HG03025 (cell line): ENCODE results near the gene PLA2G1B.
"Not testable (repeated sequence)": the region's sequence is repeated elsewhere in the genome, so short reads cannot be mapped to it uniquely, and the experiment has no call there.

Source experiments
- ATAC-seq: cut with Tn5 transposase; IDR thresholded peaks from one replicate; pipeline ENCODE4 v1.9.1; 2021; ENCODE audit warnings: mild to moderate bottlenecking, moderate library complexity; ENCODE audit not compliant: unreplicated experiment, low FRiP score

The PLA2G1B gene

DNA sequence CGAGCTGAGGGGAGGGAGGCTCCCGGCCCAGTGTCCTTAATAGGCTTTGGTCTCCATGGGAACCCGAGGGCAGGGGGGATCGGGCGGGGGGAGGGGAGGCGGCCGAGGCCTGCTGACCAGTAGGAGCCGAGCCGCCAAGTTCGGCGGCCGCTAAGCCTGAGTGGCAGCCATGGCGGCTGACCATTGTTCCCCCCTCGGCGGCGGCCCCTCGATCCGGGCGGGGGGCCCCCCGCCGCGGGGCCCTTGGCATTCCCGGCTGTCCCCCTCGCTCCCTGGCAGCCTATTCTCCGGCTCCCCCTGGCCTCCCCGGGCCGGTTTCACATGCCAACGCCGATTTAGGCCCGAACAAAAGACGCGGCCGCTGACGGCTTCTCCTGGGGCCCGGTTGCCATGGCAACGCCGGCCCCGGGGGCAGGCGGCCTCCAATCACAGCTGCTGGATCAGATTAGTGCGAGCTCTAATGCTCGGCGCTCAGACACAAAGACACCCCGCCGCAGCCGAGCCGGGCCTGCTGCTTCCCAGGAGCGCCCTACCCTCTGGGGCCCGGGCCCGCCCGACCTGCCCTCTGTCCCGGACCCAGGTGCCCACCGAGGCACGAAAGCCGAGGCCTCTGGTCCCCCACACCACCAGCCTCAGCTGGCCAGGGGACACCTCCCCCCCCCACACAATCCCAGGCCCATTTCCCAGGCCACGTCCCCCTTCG is 34.1 kb upstream of the PLA2G1B start:
- ATAC-seq = no peak

DNA sequence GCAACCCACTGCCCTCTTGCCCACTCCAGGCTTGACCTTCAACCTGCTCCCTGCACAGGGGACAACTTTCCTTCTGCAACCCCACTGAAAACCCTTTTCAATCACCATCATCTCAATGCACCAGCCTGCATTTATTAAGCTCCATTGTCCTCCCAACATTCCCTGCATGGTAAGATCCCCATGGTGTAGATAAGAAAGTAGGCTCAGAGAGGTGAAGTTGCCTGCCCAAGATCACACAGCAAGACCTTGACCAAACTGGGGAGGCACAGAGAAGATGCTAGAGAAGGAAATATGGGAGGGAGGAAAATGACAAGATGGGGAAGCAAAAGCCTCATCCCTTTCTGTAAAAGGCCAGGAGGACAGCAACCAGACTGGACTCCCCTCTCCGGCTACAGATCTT is 31.5 kb upstream of the PLA2G1B start:
- no peak for ATAC-seq

DNA sequence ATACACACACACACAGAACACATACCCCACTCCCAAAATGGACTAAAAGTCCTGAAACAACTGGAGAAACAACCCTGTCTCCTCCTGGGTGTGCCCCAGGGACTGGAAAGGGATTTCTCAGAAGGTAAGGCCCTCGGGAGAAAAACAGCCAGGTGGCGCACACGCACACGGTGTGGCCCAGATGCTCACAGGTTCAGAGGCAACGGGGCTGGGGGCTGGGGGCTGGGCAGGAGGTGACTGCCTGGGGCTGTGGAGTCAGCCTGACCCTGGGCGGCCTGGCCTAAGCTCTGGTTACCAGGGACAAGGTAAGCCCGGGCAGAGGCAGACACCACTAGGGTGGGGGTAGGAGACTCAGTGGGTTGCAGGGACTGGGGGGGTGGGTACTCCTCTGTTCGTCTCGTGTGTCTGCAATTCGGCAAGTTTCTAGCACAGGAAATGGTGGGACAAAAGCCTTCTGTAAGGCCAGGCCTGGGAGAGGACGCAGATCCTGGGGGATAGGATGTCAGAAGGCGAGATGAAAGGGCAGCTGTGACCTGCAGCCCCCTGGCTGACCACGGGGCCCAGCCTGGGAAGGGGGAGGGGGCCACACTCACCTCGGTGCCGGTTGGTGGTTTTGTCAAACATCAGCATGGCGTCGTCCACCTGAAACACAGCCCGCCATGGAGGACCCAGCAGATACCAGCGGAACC is 31.0 kb upstream of the PLA2G1B start:
- no peak for ATAC-seq

DNA sequence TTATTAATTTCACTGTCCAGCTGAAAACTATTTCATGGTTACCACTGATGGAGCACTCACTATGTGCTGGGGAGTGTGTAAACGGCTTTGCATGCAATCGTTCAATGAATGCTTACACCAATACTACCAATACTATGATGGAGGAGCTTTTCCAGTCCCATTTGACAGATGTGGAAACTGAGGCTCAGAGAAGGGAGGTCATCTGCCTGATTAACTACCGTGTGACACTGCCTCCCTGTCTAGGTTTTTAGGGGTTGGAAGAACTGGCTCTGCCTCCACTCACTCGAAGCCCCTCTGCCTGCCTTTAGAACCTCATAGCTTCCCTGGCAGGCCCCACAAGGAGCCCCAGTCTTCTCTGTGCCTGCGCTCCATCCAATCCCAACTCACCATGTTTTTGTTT is 29.5 kb upstream of the PLA2G1B start:
- no peak for ATAC-seq

DNA sequence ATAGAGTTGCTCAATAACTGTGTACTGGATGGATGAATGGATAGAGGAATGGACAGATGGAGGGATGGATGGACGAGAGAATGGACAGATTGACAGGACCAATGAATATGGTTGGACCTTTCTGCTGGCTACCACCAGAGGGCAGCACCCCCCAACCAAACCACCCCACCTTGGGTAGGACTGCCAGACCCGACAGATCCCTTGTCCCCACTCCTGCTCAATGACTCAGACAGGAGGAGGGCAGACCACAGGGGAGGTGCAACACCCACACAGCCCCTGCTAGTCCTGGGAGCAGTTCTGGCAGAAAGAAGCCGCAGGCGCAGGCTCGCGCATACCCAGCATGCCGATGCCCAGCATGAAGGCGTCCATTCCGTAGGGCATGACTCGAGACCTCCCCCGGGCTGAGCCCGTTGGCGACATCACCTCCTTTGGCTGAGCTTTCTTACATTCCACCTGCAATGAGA is 29.0 kb upstream of the PLA2G1B start:
- no peak for ATAC-seq

DNA sequence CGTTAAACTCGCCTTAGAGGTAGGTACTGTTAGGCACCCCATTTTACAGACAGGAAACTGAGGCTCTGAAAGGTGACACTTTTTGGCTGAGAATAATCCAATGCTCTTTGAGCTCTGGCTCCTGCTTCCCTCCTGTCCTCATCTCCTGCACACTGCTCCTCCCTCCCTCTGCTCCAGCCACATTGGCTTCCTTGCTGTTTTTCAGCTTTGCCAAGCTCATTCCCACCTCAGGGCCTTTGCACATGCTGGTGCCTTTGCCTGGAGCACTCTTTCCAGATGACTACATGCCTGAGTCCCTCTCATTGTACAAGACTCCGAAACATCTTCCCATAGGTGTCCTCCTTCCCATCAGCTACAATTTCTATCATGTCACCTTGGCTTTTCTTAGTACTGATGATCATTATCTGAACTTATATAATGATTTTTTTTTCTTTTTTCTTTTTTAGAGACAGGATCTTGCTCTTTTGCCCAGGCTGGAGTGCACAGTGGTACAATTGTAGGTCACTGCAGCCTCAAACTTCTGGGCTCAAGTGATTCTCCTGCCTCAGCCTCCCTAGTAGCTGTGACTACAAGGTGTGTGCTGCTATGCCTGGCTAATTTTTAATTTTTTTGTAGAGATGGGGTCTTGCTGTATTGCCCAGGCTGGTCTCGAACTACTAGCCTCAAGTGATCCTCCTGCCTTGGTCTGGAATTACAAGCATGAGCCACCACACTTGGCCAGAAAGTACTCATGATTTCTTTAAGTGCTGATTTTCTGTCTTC is 26.2 kb upstream of the PLA2G1B start:
- no peak for ATAC-seq

DNA sequence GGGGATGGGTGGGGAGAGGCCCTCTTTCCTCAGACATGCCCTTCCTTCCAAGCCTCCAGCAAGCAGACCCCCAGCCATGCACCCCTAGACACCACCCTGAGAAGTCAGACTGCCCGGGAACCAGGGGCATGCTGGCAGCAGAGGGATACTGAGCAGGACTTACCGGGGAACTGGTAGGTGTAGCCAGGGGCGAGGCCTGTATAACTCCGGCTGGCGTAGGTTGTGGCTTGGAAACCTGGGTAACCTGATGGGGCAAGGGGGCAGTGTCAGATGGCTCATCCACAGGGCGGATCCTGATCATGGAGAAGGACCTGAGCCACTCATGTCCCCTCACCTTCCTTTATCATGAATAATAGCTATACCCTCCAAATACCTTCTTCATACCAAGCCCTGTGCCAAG is 25.6 kb upstream of the PLA2G1B start:
- no peak for ATAC-seq

DNA sequence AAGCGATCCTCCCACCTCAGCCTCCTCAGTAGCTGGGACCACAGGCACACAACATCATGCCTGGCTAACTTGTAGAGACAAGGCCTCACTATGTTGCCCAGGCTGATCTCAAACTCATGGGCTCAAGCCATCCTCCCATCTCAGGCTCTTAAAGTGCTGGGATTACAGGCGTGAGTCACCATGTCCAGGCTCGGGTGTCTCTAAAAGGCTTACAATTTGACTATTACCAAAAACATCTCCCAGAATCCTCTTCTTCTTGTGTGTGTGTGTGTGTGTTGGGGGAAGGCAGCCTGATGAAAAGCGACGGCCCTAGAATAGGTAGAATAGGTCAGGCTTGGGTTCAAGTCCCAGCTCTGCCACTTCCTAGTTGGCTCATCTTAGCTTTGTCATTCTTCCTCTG is 24.5 kb upstream of the PLA2G1B start:
- no peak for ATAC-seq

DNA sequence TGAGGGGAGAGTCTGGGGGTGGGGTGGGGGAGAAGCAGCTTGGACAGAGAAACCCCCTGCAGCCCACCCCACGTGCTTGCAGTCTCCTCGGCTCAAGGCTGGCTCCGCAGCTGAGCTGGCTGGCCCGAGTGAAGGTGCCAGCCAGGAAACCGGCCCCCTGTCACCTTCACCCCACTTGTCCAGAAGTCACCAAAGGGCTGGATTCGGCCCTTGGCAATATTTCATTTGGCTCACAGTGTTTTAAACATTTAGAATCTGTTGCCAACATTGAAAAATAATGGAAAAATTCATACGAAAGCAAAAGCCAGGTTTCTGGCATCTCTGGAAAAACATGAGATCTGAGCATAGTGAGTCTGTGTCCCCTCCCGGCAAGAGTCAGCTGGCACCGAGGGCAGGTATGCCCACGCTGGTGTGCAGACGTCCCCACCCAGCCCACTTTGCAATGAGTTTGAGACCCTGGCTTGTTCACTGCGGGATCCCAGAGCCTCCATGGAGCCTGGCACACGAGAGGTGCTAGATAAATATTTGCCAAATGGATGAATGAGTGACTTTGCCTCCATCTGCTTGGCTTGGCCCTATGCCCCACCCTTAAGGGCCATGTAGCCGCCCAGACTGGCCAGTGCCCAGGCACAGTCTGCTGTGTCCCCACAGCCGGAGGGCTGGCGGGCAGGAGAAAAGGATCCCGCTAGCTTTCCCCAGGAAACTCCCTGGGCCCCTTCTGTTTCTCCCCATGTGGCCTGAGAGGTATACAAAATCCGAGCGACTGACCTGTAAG is 23.2 kb upstream of the PLA2G1B start:
- ATAC-seq = no peak

DNA sequence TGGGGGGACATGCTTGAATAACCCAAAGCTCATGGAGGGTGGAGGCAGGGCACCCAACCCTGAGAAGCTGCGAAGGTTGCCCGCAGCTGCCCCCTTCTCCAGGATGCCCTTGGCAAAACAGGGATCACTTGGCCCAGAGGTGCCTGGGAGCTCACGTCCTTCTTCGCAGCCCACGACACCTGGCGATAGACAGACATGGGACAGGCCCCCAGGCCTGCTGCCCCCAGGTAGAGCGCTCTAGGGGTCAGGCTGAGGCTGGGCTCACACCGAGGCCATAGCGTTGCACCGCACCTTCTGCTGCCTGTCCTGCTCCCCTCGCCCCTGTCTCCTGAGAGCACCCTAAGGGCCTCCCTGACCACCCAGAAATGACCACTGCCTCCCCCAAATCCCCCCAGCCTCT is 20.2 kb upstream of the PLA2G1B start:
- no peak for ATAC-seq

DNA sequence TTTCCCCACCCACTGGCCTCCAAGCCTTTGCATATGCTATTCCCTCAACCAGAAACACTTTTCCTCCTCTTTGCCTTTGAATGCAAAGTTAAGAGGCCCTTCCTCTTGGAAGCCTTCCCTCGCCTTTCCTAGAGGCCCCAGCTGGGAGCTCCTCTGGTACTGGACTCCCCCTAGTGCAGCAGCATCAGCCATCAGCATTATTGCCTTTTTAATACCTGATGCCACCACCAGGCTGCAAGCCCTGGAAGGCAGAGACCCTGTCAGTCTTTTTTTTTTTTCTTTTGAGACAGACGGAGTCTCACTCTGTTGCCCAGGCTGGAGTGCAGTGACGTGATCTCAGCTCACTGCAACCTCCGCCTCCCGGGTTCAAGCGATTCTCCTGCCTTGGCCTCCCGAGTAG is 19.1 kb upstream of the PLA2G1B start:
- ATAC-seq = no peak

DNA sequence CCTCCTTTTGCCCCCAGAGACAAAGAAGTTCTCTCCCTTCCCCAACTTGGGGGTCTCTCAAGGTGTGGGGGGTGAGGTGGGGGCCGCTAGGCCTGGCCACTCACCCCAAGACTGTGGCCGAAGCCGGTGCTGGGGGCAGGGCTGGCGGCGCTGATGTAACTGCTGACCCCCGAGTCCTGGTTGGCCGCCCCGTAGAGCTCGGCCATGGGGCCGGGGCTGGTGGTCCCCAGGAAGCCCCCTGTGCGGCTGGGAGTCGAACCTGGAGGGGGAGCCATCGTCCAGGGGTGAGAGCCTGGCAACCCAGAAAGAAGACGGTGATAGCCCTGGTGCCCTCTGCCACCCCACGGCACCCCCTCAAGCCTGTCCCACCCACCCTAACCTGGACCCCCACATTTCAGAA is 18.5 kb upstream of the PLA2G1B start:
- no peak for ATAC-seq

DNA sequence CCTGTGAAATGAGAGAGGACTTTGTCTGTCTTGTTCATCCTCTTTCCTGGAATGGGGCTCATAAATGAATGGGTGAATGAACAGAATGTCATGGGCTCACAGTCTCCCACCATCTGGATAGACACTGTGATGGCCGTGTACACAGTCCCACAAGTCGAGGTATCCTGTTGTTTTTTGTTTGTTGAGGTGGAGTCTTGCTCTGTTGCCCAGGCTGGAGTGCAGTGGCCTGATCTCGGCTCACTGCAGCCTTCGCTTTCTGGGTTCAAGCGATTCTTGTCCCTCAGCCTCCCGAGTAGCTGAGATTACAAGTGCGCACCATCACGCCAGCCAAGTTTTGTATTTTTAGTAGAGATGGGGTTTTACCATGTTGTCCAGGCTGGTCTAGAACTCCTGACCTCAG is 16.1 kb upstream of the PLA2G1B start:
- no peak for ATAC-seq

DNA sequence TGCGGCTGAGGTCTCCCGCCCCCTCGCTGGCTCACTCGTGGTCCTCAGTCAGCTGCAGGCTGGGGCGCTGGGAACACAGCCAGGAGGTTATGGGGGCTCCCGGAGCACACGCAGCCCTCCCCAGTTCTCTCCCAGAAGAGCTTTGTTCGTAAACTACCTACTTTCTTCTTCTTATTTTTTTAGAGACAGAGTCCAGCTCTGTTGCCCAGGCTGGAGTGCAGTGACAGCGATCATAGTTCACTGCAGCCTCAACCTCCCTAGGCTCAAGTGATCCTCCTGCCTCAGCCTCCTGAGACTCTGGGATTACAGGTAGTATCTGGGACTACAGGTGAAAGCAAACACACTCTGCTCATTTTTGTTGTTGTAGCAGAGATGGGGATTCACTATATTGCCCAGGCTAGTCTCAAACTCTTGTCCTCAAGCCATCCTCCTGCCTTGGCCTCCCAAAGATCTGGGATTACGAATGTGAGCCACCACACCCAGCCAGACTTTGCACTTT is 15.5 kb upstream of the PLA2G1B start:
- no peak for ATAC-seq

DNA sequence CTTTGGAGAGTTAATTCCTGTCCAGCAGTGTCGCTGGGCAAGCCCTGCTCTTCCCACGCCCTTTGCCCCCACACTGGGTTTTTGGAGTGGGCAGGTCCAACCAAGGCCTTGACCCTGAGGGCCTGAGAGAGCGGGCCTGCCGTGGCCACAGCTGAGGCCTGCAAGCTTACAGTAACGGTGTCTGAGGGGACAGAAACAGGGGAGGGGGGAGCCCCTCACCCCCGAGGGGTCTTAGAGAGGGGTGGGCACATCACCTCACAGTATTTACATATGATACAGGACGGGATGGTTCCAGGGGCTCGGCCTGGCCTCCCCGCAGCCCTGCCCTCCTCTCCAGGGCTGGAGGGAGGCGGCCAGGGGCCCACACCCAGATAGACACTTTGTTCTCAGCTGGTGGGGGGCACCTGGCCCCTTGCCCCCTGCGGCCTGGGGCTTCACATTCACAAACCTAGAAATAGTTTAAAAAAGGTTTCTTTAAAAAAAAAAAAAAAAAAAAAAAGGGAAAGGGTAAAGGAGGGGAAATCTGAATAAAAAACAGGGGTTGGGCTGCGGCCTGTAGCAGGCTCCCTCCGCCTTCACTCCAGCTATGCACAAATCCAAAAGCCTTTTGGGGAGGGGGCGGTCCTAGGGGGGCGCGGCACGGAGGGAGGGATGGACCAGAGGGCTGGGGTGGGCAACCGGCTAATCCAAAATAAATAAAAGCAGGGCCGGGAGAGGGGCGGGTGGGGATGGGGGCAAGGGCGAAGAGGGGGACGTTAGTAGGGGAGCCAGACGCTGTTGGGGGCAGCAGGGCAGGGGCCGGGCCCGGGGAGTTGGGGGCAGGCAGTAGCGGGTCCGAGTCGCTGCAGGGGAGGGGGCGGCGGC is 14.8 kb upstream of the PLA2G1B start:
- no peak for ATAC-seq

DNA sequence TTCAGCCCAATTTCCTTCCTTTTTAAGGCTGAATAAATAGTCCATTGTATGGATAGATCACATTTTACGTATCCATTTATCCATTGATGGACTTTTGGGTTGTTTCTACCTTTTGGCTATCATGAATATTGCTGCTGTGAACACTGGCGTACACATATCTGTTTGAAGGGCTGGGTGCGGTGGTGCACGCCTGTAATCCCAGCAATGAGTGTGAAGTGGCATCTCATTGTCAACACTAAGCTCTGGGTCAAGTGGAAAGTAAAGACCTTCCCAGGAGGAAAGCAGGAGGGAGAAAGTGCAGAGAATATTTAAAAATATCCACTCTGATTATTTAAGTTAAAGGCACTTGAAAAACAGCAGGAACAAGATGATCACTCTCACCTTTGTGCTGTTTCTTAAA is 11.7 kb upstream of the PLA2G1B start:
- no peak for ATAC-seq

DNA sequence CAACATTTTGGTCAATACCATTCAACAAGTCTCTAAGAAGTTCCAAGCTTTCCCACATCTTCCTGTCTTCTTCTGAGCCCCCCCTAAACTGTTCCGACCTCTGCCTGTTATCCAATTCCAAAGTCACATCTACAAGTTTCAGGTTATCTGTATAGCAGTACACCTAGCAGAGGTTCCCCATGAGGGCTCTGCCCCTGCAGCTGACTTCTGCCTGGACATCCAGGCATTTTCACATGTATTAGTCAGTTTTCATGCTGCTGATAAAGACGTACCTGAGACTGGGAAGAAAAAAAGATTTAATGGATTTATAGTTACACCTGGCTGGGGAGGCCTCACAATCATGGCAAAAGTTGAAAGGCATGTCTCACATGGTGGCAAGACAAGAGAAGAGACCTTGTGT is 10.2 kb upstream of the PLA2G1B start:
- ATAC-seq = no peak

DNA sequence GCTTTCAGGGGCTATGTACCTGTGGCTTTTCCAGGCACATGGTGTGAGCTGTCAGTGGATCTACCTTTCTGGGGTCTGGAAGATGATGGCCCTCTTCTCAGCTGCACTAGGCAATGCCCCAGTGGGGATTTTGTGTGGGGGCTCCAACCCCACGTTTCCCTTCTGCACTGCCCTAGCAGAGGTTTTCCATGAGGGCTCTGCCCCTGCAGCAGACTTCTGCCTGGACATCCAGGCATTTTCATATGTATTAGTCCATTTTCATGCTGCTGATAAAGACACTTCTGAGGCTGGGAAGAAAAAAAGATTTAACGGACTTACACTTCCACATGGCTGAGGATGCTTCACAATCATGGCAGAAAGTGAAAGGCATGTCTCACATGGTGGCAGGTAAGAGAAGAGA is 8.8 kb upstream of the PLA2G1B start:
- not testable (repeated sequence) for ATAC-seq

DNA sequence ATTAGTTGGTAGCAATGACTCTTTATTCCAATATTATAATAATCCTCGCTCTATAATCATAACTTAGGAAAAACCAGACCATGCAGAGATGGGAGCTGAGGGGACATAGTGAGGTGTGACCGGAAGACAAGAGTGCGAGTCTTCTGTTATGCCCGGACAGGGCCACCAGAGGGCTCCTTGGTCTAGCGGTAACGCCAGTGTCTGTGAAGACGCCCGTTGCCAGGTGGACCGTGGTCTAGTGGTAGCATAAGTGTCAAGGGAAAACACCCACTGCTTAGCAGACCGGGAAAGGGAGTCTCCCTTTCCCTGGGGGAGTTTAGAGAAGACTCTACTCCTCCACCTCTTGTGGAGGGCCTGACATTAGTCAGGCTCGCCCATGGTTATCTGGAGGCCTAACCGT is 7.9 kb upstream of the PLA2G1B start:
- ATAC-seq = not testable (repeated sequence)

DNA sequence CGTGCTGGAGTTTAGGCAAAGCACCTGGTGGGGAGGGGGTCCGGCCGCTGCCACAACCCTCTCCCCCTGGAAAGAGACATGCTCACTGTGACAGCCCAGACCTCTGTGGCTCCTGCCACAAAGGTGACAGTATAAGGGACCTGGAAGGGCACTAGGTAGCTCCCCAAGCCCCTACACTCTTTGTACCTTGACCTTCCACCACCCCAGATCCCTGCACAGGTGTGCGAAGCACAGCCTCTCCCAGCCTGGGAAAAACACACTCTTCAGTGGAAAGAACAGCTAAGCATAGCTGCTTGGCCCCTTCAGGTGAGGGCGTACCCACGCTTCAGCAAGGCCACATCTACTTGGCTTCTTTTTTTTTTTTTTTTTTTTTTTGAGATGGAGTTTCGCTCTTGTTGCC is 4.9 kb upstream of the PLA2G1B start:
- no peak for ATAC-seq
